ENCODE measurements around the gene LMNB1. TPM values are rescaled to one million over a fixed set of nuclear protein-coding genes. Genes with fewer than 3 reads are reported as not detected.

The LMNB1 gene
- polyA plus RNA-seq, 6 donors from 2014 or later = 1.3 to 9.2 (median 6.8) TPM

DNA sequence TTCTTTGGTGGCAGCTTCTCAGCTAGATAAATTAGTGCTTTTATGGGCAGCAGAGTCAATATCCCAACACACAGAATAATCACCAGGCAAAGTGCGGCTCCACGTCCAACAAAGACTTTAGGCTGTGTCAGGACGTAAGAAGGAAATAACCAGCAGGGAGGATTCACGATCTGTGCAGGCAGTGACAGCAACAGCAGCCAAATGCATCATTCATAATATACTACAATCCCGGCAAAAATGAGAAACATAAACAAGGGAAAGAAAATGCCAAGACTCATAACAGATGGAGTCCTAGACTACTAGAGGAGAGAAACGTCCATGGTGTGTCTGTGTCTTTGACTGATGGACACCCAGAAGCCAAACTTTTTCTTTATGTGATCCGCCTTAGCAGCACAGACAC lies 100.7 kb downstream of the LMNB1 start:
- Mint-ChIP-seq H3K4me1 (peaks cover 3 to 8% (median 6%) of the 10 kb centered on the region in 3 donors), H3K27me3 (no peaks in the 10 kb centered on the region), H3K4me3 (no peak overlapping the region), H3K27ac (peak overlapping the region in 1 of 6 donors; percentile 1), H3K9me3 (no peaks in the 10 kb centered on the region), H3K36me3 (peaks cover 20 to 53% of the 10 kb centered on the region in 2 donors)
- ATAC-seq (ENCODE audit: low read depth in 2 of 2) (no peak), DNase-seq (no peak)

GRCh38 chr5:126878085-126878484 lies 101.1 kb downstream of the LMNB1 start:
- H3K9me3 Mint-ChIP-seq = no peaks in the 10 kb centered on the region
- H3K27me3 Mint-ChIP-seq = no peaks in the 10 kb centered on the region
- DNase-seq (no peak), ATAC-seq (ENCODE audit: low read depth in 2 of 2) (no peak)
- no peak overlapping the region for H3K4me3 Mint-ChIP-seq
- peaks cover 3 to 8% (median 6%) of the 10 kb centered on the region in 3 donors for H3K4me1 Mint-ChIP-seq
- H3K27ac Mint-ChIP-seq = no peak overlapping the region
- H3K36me3 Mint-ChIP-seq = peaks cover 19 to 51% of the 10 kb centered on the region in 2 donors

DNA sequence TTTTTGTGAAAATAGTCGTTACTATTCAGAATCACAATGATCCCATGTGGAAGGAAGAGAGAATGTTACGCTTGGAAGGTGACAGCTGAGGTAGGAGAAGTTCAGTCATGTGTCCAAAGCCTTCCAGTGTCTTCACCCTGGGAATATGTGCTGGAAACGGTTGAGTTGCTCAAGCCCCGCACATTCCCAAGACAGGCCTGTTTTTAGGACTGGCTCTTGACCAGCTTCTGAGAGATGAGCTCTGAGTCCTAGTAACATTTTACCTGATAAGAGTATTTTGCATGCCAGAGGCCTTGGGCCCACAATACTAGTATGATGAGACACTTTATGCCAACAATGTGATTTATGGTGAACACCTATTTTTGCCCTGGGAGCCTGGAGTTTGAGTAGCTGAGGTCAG lies 101.7 kb downstream of the LMNB1 start:
- Mint-ChIP-seq H3K36me3 (peaks cover 19 to 45% of the 10 kb centered on the region in 2 donors), H3K9me3 (no peaks in the 10 kb centered on the region), H3K27ac (peak overlapping the region in 1 of 6 donors; percentile 47), H3K4me3 (no peak overlapping the region), H3K27me3 (no peaks in the 10 kb centered on the region), H3K4me1 (peaks cover 2 to 8% (median 6%) of the 10 kb centered on the region in 3 donors)
- DNase-seq (no peak), ATAC-seq (ENCODE audit: low read depth in 2 of 2) (no peak)

GRCh38 chr5:126881821-126882600 lies 105.1 kb downstream of the LMNB1 start:
- peak overlapping the region in 1 of 6 donors; percentile 44 for H3K27ac Mint-ChIP-seq
- H3K36me3 Mint-ChIP-seq = peaks cover 15 to 32% of the 10 kb centered on the region in 2 donors
- H3K27me3 Mint-ChIP-seq = no peaks in the 10 kb centered on the region
- H3K9me3 Mint-ChIP-seq = no peaks in the 10 kb centered on the region
- no peak for DNase-seq
- H3K4me3 Mint-ChIP-seq = no peak overlapping the region
- peaks cover 4 to 28% (median 8%) of the 10 kb centered on the region in 3 donors for H3K4me1 Mint-ChIP-seq
- no peak for ATAC-seq (ENCODE audit: low read depth in 2 of 2)

- Mint-ChIP-seq H3K4me3 (no peak overlapping the region), H3K4me1 (peaks cover 4 to 21% (median 8%) of the 10 kb centered on the region in 3 donors), H3K27ac (peak overlapping the region in 3 of 6 donors; percentile 13 to 58 (median 25)), H3K27me3 (no peaks in the 10 kb centered on the region), H3K9me3 (no peaks in the 10 kb centered on the region), H3K36me3 (peaks cover 0 to 17% of the 10 kb centered on the region in 2 donors)
- no peak for DNase-seq
- no peak for ATAC-seq (ENCODE audit: low read depth in 2 of 2)
Measured at GRCh38 chr5:126883564-126884245, 106.8 kb downstream of the LMNB1 start.

GRCh38 chr5:126884269-126884819 lies 107.4 kb downstream of the LMNB1 start:
- no peaks in the 10 kb centered on the region for H3K9me3 Mint-ChIP-seq

More at GRCh38 chr5:126884269-126884819, 107.4 kb downstream of the LMNB1 start:
- no peaks in the 10 kb centered on the region for H3K27me3 Mint-ChIP-seq
- H3K27ac Mint-ChIP-seq = peak overlapping the region in 2 of 6 donors; percentile 13 to 58
- no peak for DNase-seq
- peaks cover 4 to 21% (median 8%) of the 10 kb centered on the region in 3 donors for H3K4me1 Mint-ChIP-seq
- peaks cover 0 to 12% of the 10 kb centered on the region in 2 donors for H3K36me3 Mint-ChIP-seq
- no peak for ATAC-seq (ENCODE audit: low read depth in 2 of 2)
- no peak overlapping the region for H3K4me3 Mint-ChIP-seq

Other genes starting within 250 kb of the LMNB1 start
- gene ALDH7A1, start 181.9 kb upstream of the LMNB1 start, polyA plus RNA-seq (ENCODE audit: low read depth in 6 of 6) = 1 to 10 TPM in 5 of 6 donors, under 1 TPM in 1; 0.97 to 8.1 (median 3.0) TPM
- 10 to 100 TPM; 29.7 to 84.8 (median 66.5) TPM for gene PHAX, start 176.2 kb upstream of the LMNB1 start, polyA plus RNA-seq (ENCODE audit: low read depth in 6 of 6)